Psoas muscle (tissue), 8 donors: ENCODE measurements around the gene STAG1. TPM values are rescaled to one million over a fixed set of nuclear protein-coding genes. Genes with fewer than 3 reads are reported as not detected.
A peak's percentile ranks its signal among the peaks of the same experiment; 100 is the strongest.
"Not testable (repeated sequence)": the region's sequence is repeated elsewhere in the genome, so short reads cannot be mapped to it uniquely, and the experiment has no call there.

ENCODE experiments used
- ATAC-seq, 4 donors: fragments of 200-7000 bp; cut with Tn5 transposase; one replicate each; pipeline ENCODE4 v1.9.1; 2020; ENCODE audit warnings: moderate library complexity in 3 of 4, mild to moderate bottlenecking in 2 of 4
- DNase-seq, 2 donors: peaks; one replicate each; pipeline ENCODE4 v3.0.0-alpha.2; 2020
- H3K27ac ChIP-seq: fragments of 200-600 bp; one replicate; pipeline ENCODE4 v1.8.0; 2022
- H3K27me3 ChIP-seq, 3 donors: fragments of 200-600 bp in 1 of 3; one replicate each; pipeline versions ENCODE4 v1.6.1 to v1.8.0; 2013 to 2022; ENCODE audit warnings: low read length in 2 of 3, mild to moderate bottlenecking in 2 of 3, moderate library complexity in 1 of 3; ENCODE audit not compliant: insufficient read depth in 3 of 3
- H3K36me3 ChIP-seq, 2 donors: fragments of 200-600 bp in 1 of 2; one replicate each; pipeline versions ENCODE4 v1.6.1 to v1.8.0; 2013 to 2022; ENCODE audit warnings: low read depth in 1 of 2, mild to moderate bottlenecking in 1 of 2, moderate library complexity in 1 of 2; ENCODE audit not compliant: insufficient read depth in 1 of 2
- H3K4me1 ChIP-seq: fragments of 200-600 bp; one replicate; pipeline ENCODE4 v1.8.0; 2022
- H3K4me3 ChIP-seq: fragments of 200-600 bp; one replicate; pipeline ENCODE4 v1.8.0; 2022; ENCODE audit warnings: mild to moderate bottlenecking
- H3K9me3 ChIP-seq: fragments of 200-600 bp; one replicate; pipeline ENCODE4 v1.8.0; 2022
- CTCF ChIP-seq: fragments of 200-600 bp; IDR thresholded peaks from one replicate; pipeline ENCODE4 v1.8.0; 2022; ENCODE audit warnings: antibody characterized with exemption
- WGBS, 3 donors: extraction: QIAGEN DNeasy Blood & Tissue Kit; methylation state at CpG; one replicate each; pipeline versions ENCODE4 v1.1.6 to v1.1.7; 2013; 5-methylcytosine and 5-hydroxymethylcytosine counted together
- intact Hi-C, 2 donors: fragments of 100-400 bp; cut with DNase I; formaldehyde crosslinking; loops; one replicate each; pipeline versions ENCODE4 v1.11.0 to v1.14.2; 2022
- polyA plus RNA-seq, 3 donors: library from polyadenylated mRNA; stranded (reverse); fragments of 200-250 nt; gene quantifications; one replicate each; pipeline ENCODE4 v1.2.3, GENCODE V29; 2013
- total RNA-seq, 4 donors: library from RNA; stranded (reverse); fragmentation: NEBNext Ultra II Directional in 2 of 4; extraction: Animal tissue kit (Norgen Biotek cat#: 25700) in 2 of 4; gene quantifications; one replicate each; pipeline versions ENCODE4 v1.2.1 to v1.2.4, GENCODE V29; 2021 to 2023
- donor health status: healthy with polysubstance abuse.
- donor health status: DM: no; HTN: no; CAD: no; lungs with moderate emphysema.
- donor health status: Bipolar disorder and iron deficiency.
- donor health status: healthy.
- donor health status: DM: yes; HTN: yes; CAD: no.
- donor health status: DM: no; HTN: no; CAD: no.
- donor health status: DM: no; HTN: no; CAD: no.
- donor health status: DM: yes; HTN: yes; CAD: no.

The STAG1 gene
- total and polyA plus RNA-seq, 7 donors: 8.8 to 27.7 (median 19.7) TPM

- TF ChIP-seq CTCF: no peak
- no peaks in the 10 kb centered on the region for H3K27me3 ChIP-seq
- H3K4me1 ChIP-seq: peaks cover 10% of the 10 kb centered on the region
- ATAC-seq (no peak), DNase-seq (no peak)
- H3K4me3 ChIP-seq: no peak overlapping the region
- H3K27ac ChIP-seq: no peak overlapping the region
- WGBS, 3 donors: 95 to 97% (median 96%) methylated on average over 7 of the region's 7 CpGs
- peaks cover 0 to 6% of the 10 kb centered on the region in 2 donors for H3K36me3 ChIP-seq
- intact Hi-C loops: no loop called here
- no peaks in the 10 kb centered on the region for H3K9me3 ChIP-seq
Measured at GRCh38 chr3:136711277-136711676, 40.9 kb downstream of the STAG1 start.

GRCh38 chr3:136709775-136710174 lies 42.4 kb downstream of the STAG1 start:
- intact Hi-C loops, H3K27ac ChIP-seq, H3K27me3 ChIP-seq, H3K4me3 ChIP-seq, H3K36me3 ChIP-seq, ATAC-seq, H3K9me3 ChIP-seq, DNase-seq: not testable (repeated sequence)
- H3K4me1 ChIP-seq: peaks cover 10% of the 10 kb centered on the region
- WGBS, 3 donors: 97 to 100% (median 100%) methylated on average over 1 of the region's 1 CpG

- Histone ChIP-seq H3K27me3 (no peaks in the 10 kb centered on the region), H3K4me3 (no peak overlapping the region), H3K9me3 (no peaks in the 10 kb centered on the region), H3K4me1 (peaks cover 10% of the 10 kb centered on the region), H3K36me3 (peaks cover 0 to 6% of the 10 kb centered on the region in 2 donors), H3K27ac (no peak overlapping the region)
- no peak for TF ChIP-seq CTCF
- peak; percentile 68 to 91 (median 78) for ATAC-seq
- intact Hi-C loops: no loop called here
- WGBS, 3 donors: 38 to 55% (median 46%) methylated on average over 3 of the region's 3 CpGs
- DNase-seq: no peak
Measured at GRCh38 chr3:136708333-136708985, 43.7 kb downstream of the STAG1 start.

GRCh38 chr3:136703429-136703828 lies 48.7 kb downstream of the STAG1 start:
- no peak for TF ChIP-seq CTCF
- WGBS, 3 donors: 96 to 98% (median 98%) methylated on average over 4 of the region's 4 CpGs
- DNase-seq: no peak

GRCh38 chr3:136699271-136699828 lies 52.8 kb downstream of the STAG1 start:
- no peak overlapping the region for H3K27ac ChIP-seq
- no peak overlapping the region for H3K4me3 ChIP-seq
- TF ChIP-seq CTCF: no peak
- peaks cover 24% of the 10 kb centered on the region for H3K4me1 ChIP-seq
- no peak for ATAC-seq
- no peak for DNase-seq
- intact Hi-C loops: no loop called here
- WGBS, 3 donors: 72 to 81% (median 76%) methylated on average over 5 of the region's 5 CpGs
- H3K9me3 ChIP-seq: no peaks in the 10 kb centered on the region
- H3K27me3 ChIP-seq: no peaks in the 10 kb centered on the region
- H3K36me3 ChIP-seq: no peaks in the 10 kb centered on the region

More at GRCh38 chr3:136703429-136703828, 48.7 kb downstream of the STAG1 start:
- no peak for ATAC-seq
- Histone ChIP-seq H3K9me3 (no peaks in the 10 kb centered on the region), H3K27me3 (no peaks in the 10 kb centered on the region), H3K27ac (no peak overlapping the region), H3K4me1 (peaks cover 14% of the 10 kb centered on the region), H3K36me3 (no peaks in the 10 kb centered on the region), H3K4me3 (no peak overlapping the region)
- intact Hi-C loops: no loop called here
